HG03520 (cell line): ENCODE measurements around the gene BRF1.

Experiments
- ATAC-seq: cut with Tn5 transposase; IDR thresholded peaks from one replicate; pipeline ENCODE4 v1.9.1; 2021; ENCODE audit warnings: mild to moderate bottlenecking, moderate library complexity; ENCODE audit not compliant: unreplicated experiment

The BRF1 gene

DNA sequence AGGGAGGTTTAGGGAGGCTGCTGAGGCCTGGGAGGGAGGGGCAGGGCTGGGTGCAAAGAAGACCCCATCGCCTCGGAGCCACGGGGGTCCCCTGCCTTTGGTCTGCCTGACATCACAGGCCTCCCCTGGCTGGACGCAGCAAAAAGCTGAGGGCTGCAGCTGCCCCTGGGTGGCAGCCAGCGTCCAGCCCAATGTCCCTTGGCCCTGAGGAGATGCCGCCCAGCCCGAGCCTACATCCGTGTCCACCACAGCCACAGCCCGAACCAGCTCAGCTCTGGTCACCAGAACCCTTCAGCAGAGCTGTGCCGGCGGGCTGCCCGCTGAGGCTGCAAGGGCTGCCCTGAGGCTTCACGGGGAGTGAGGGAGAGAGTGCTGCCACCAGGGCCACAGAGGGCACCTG, 121.6 kb downstream of the BRF1 start:
- no peak for ATAC-seq

- ATAC-seq: no peak
These were observed 122.0 kb downstream of the BRF1 start for GRCh38 chr14:105178868-105179140.

DNA sequence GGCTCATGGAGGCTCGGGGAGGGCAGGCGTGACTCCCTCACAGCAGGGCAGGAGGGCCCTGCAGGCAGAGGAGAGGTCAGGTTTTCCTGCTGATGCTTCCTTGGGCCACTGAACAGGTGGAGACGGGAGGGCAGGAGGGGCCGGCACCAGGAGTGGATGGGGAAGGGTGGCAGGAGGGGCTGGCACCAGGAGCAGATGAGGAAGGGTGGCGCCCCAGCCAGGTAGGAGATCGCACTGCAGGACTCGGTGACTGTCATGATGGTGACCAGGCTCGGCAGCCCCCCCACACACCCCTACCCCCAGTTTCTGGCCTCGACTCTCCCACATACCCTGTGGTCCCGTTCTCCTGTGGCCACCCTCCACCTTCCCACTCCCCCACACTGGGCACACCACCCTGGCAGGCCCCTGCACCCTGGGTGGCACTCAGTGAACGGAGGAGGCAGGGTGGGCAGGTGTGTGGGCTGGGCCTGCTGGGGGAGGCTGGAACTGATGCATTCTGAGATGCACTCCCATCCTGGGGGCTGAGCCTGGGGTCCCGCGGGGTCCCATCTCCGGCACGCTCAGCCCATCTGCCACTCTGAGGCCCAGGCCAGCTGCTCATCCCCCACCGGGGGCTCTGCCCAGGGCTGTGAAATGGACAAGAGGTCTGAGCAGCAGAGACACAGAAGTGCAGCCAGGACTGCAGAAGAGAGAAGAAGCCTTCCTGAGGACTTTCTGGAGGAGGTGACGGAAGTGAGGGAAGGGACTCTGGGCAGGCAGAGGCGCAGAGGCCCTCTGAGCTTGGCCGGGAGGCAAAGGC, 122.5 kb downstream of the BRF1 start:
- ATAC-seq: no peak

- ATAC-seq: no peak
These were observed 123.7 kb downstream of the BRF1 start for GRCh38 chr14:105177082-105177481.

- no peak for ATAC-seq
These were observed 124.3 kb downstream of the BRF1 start for GRCh38 chr14:105176513-105176912.

GRCh38 chr14:105173901-105174894, 126.6 kb downstream of the BRF1 start:
- ATAC-seq: no peak

DNA sequence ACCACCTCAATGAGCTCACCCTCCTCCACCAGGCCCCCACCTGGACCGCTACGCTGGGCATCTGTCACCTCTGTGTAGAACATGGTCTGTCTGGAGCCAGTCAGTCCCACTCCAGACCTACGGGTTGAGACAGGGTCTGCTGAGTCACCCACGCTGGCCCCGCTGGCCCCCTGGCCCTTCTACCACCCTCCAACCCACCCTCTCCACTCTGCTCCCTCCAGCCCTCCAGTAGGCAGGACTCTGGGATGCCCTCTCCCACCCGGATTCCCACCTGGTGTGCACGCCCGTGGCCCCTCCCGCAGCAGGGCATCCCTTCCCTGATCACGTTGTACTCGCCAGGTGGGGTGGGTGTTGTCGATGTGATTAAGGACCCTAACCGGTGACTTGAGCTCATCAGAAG, 127.7 kb downstream of the BRF1 start:
- ATAC-seq: no peak

- no peak for ATAC-seq
These were observed 128.3 kb downstream of the BRF1 start for GRCh38 chr14:105172476-105172875.

- no peak for ATAC-seq
These were observed 129.7 kb downstream of the BRF1 start for GRCh38 chr14:105171004-105171673.

DNA sequence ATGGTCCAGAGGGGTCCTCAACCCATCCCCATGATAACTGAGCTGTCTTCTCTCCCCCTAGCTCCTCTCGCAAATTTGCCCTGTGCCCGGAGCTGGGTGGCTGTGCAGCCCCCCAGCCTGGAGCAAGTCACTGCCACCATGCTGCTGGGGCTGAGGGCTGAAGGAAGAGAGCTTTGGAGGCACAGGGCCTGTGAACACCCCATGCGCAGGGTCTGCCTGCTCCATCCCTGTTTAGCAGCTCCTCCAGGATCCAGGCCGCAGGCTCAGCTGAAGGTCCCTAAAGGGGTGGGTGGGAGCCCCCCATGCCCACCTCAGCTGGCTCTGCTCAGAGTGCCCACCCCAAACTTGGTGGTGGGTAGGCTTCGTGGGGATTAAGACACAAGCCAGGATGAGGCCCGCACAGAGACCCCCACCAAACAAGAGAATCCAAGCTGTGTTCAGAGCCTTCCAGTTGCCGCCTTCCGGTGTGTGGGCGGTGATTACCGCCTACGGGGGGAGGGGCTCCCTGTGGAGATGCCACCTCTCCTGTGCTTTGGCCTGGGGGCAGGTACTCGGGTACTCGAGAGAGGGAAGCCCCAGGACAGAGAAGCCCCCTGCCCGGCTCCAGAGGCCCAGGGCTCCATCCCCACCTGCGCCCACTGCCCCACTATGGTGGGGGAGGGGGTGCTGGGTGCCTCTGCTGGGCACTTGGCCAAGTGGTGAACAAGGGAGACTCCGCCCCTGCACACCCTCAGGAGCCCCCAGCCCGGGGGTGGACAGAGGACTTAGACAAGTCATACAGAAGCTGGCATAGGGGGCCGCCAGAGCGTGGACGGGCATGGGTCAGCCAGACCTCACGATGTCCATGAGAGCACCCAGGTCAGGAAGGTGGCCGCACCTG, 130.8 kb downstream of the BRF1 start:
- no peak for ATAC-seq

GRCh38 chr14:105168979-105169507, 131.8 kb downstream of the BRF1 start:
- no peak for ATAC-seq

GRCh38 chr14:105168496-105168978, 132.3 kb downstream of the BRF1 start, which contains the start of gene JAG2:
TSS of gene JAG2 (minus strand) at chr14:105168776. CDS start at chr14:105168420, 356 bp downstream.
- no peak for ATAC-seq

DNA sequence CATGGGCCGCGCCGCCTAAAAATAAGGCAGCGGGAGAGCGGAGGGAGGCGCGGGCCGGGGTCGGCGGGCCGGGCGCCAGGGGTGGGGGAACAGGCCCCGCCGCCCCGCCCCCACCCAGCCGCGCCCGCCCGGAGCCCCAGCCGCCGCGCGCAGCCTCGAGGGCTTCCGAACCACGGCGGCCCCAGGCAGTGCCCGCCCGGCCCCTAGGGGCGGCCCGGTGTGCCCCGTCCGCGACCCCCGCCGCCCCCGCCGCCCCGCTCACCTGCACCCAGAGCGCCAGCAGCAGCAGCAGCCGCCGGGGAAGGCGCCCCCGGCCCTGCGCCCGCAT, 132.7 kb downstream of the BRF1 start:
- no peak for ATAC-seq

DNA sequence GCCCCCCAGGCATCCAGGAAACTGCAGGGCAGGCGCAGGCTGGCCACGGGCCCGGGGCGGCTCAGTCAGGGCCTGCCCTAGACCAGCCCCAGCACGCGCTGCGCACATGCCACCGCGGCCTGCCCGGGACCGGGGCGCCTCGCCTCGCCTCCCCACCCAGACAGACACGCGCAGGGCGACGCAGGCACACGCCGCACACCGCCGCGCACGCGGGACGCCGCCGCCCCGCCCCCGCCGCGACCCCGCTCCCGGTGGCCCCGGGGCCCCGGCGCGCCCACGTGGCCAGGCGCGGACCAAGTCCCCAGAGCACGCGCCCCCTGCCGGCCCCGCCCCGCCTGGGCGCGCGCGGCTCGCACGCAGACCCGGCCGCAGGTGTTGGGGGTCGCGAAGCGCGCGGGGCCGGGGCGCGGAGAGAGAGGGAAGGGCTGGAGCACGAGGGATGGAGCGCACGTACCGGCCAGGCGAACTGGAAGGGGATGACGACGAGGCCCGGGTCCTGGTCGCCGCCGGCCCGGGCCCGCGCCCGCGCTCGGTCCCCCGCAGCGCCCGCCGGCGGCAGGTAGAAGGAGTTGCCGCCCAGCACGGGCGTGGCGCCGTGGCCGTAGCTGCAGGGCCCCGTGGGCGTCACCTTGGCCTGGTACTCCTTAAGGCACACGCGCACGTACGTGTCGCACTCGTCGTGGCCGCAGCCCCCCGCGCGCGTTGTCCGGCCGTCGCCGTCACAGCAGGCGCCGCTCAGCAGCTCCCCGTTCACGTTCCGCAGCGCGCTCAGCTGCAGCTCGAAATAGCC, 133.3 kb downstream of the BRF1 start:
- no peak for ATAC-seq

DNA sequence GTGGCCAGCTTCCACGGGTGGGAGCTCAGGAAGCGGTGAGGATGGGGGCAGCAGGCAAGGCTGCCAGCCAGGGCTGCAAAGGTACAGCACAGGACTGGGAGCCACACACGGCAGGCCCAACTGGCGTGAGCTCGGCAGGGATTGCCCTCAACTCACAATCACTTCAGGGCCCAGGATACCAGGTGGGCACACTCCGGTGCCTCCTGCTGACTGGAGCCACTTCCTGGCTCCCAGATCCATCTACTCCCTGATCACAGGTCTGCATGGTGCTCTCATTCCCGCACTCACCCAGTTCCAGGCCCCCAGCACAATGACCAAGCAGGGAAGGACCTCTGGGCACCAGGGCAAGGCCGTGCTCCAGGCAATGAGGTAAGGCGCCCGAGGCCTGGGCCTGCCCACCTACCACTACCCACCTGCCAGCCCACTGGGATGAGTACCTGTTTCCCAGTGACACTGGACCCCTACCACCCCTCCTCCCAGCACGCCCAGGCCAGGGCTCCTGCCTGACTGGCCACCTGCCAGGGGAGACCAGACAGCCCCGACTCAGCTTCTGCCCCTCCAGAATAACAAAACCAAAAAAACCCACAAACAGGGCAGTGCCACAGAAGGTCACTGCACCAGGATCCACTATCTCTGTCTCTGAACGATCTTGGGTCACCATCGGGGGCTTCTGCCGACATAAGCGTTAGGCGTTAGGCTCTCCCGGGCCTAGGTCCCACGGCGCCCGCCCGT, 134.1 kb downstream of the BRF1 start:
- ATAC-seq: no peak

GRCh38 chr14:105165761-105166485, 134.9 kb downstream of the BRF1 start:
- ATAC-seq: no peak

- ATAC-seq: no peak
These were observed 135.6 kb downstream of the BRF1 start for GRCh38 chr14:105165134-105165704.
